Adrenal gland (tissue), 12 donors: Measurements from ENCODE around the gene CD79A. TPM values are rescaled to one million over a fixed set of nuclear protein-coding genes. Genes with fewer than 3 reads are reported as not detected.

ENCODE experiments used
- DNase-seq, 7 donors: peaks; one replicate each; pipeline ENCODE4 v3.0.0-alpha.2; 2019 to 2020
- H3K27ac ChIP-seq, 5 donors: fragments of 200-600 bp; sonication (generic) in 4 of 5; 1 replicate in 3 of 5; 2 replicates in 2 of 5; pipeline versions ENCODE4 v1.5.1 to v1.8.0; 2016 to 2020; ENCODE audit warnings: mild to moderate bottlenecking in 1 of 5
- H3K27me3 ChIP-seq: fragments of 200-600 bp; 2 replicates; pipeline ENCODE4 v1.8.0; 2021
- H3K36me3 ChIP-seq, 2 donors: fragments of 200-600 bp; replicated peaks in 1 of 2; 1 replicate in 1 of 2; 2 replicates in 1 of 2; pipeline versions ENCODE4 v1.5.1 to v1.8.0; 2018 to 2022
- H3K4me1 ChIP-seq, 2 donors: fragments of 200-600 bp; replicated peaks in 1 of 2; 1 replicate in 1 of 2; 2 replicates in 1 of 2; pipeline versions ENCODE4 v1.5.1 to v1.8.0; 2018 to 2021
- H3K4me3 ChIP-seq, 4 donors: fragments of 200-600 bp; sonication (generic) in 3 of 4; one replicate each; pipeline ENCODE4 v1.5.1; 2016 to 2018
- H3K9me3 ChIP-seq, 3 donors: fragments of 200-600 bp; sonication (generic) in 1 of 3; replicated peaks in 1 of 3; 1 replicate in 2 of 3; 2 replicates in 1 of 3; pipeline versions ENCODE4 v1.5.1 to v1.8.0; 2016 to 2021
- CTCF ChIP-seq, 6 experiments: fragments of 450-650 bp in 4 of 6; fragments of 200-600 bp in 2 of 6; sonication (generic) in 1 of 6; IDR thresholded peaks; 1 replicate in 5 of 6; 2 replicates in 1 of 6; pipeline versions ENCODE4 v1.5.1 to v1.8.0; 2016 to 2021; ENCODE audit warnings: antibody characterized with exemption in 6 of 6, mild to moderate bottlenecking in 2 of 6, moderate library complexity in 1 of 6
- POLR2A ChIP-seq, 2 donors: fragments of 450-650 bp; IDR thresholded peaks; one replicate each; pipeline ENCODE4 v1.6.1; 2017; ENCODE audit warnings: antibody characterized with exemption in 2 of 2, mild to moderate bottlenecking in 2 of 2, moderate library complexity in 1 of 2
- WGBS, 4 donors: extraction: QIAGEN DNeasy Blood & Tissue Kit in 2 of 4; methylation state at CpG; one replicate each; pipeline versions ENCODE4 v1.1.5 to v1.1.7; 2013 to 2017; 5-methylcytosine and 5-hydroxymethylcytosine counted together
- intact Hi-C, 2 donors: fragments of 100-400 bp; cut with DNase I; formaldehyde crosslinking; loops; one replicate each; pipeline versions ENCODE4 v1.14.1 to v1.15.0; 2022 to 2023
- polyA plus RNA-seq, 3 donors: library from polyadenylated mRNA; stranded (reverse); fragments of 200-250 nt in 2 of 3; fragments of 350-450 nt in 1 of 3; fragmentation: Illumina TruSeq in 1 of 3; extraction: RNeasy Lipid Tissue Mini Kit (QIAGEN cat#74804) in 1 of 3; gene quantifications; one replicate each; pipeline ENCODE4 v1.2.3, GENCODE V29; 2013 to 2014
- total RNA-seq, 9 donors: library from RNA; depleted of rRNA in 4 of 9; stranded (reverse); fragments of >200 nt in 4 of 9; fragments of 120-200 nt in 1 of 9; fragmentation: NEBNext Ultra II Directional in 1 of 9; extraction: Animal tissue kit (Norgen Biotek cat#: 25700) in 1 of 9; gene quantifications; one replicate each; pipeline versions ENCODE4 v1.1.0 to v1.2.4, GENCODE V29; 2013 to 2023
- donor health status: healthy with polysubstance abuse.
- donor health status: Bipolar disorder and iron deficiency.
- donor health status: DM: yes; HTN: yes; CAD: no.
- donor health status: DM: no; HTN: no; CAD: no.
- donor health status: DM: no; HTN: no; CAD: no.
- donor health status: DM: yes; HTN: yes; CAD: no.

The CD79A gene
- total and polyA plus RNA-seq, 12 donors = 0.28 to 6.2 (median 0.50) TPM; not detected in 3

GRCh38 chr19:41902594-41902993 is 25.5 kb downstream of the CD79A start:
- no peaks in the 10 kb centered on the region for H3K4me1 ChIP-seq
- TF ChIP-seq CTCF (IDR thresholded peaks at IDR 0.05) = no peak
- TF ChIP-seq POLR2A (IDR thresholded peaks at IDR 0.05) = no peak
- intact Hi-C loops = no loop called here
- DNase-seq = no peak
- H3K4me3 ChIP-seq = no peak overlapping the region
- H3K36me3 ChIP-seq = peaks cover 0 to 91% of the 10 kb centered on the region in 2 donors
- no peaks in the 10 kb centered on the region for H3K27me3 ChIP-seq
- WGBS, 4 donors = 92 to 95% (median 94%) methylated on average over 6 to 17 of the region's 17 CpGs
- H3K9me3 ChIP-seq = no peaks in the 10 kb centered on the region
- H3K27ac ChIP-seq = no peak overlapping the region

GRCh38 chr19:41903193-41903953 is 26.3 kb downstream of the CD79A start:
- no peaks in the 10 kb centered on the region for H3K4me1 ChIP-seq
- TF ChIP-seq POLR2A (IDR thresholded peaks at IDR 0.05) = no peak
- no peak for TF ChIP-seq CTCF (IDR thresholded peaks at IDR 0.05)
- no peak overlapping the region for H3K4me3 ChIP-seq
- WGBS, 4 donors = 89 to 95% (median 92%) methylated on average over 15 to 19 of the region's 19 CpGs
- intact Hi-C loops = no loop called here
- H3K36me3 ChIP-seq = peaks cover 0 to 84% of the 10 kb centered on the region in 2 donors
- no peak overlapping the region for H3K27ac ChIP-seq
- DNase-seq = no peak
- H3K27me3 ChIP-seq = no peaks in the 10 kb centered on the region
- H3K9me3 ChIP-seq = no peaks in the 10 kb centered on the region

- H3K9me3 ChIP-seq = no peaks in the 10 kb centered on the region
- H3K4me1 ChIP-seq = no peaks in the 10 kb centered on the region
- TF ChIP-seq POLR2A (IDR thresholded peaks at IDR 0.05) (no peak), CTCF (IDR thresholded peaks at IDR 0.05) (no peak)
- intact Hi-C loops = no loop called here
- 90 to 95% (median 92%) methylated on average over 25 to 30 of the region's 30 CpGs for WGBS, 4 donors
- no peak overlapping the region for H3K27ac ChIP-seq
- no peaks in the 10 kb centered on the region for H3K27me3 ChIP-seq
- peaks cover 0 to 75% of the 10 kb centered on the region in 2 donors for H3K36me3 ChIP-seq
- DNase-seq = no peak
- no peak overlapping the region for H3K4me3 ChIP-seq
These were observed 27.2 kb downstream of the CD79A start for GRCh38 chr19:41904118-41904870.

GRCh38 chr19:41905273-41906002 is 28.4 kb downstream of the CD79A start:
- Histone ChIP-seq H3K4me1 (no peaks in the 10 kb centered on the region), H3K27ac (no peak overlapping the region), H3K4me3 (no peak overlapping the region), H3K36me3 (peaks cover 0 to 64% of the 10 kb centered on the region in 2 donors), H3K9me3 (no peaks in the 10 kb centered on the region), H3K27me3 (no peaks in the 10 kb centered on the region)
- DNase-seq = no peak
- intact Hi-C loops = no loop called here
- TF ChIP-seq POLR2A (IDR thresholded peaks at IDR 0.05) (no peak), CTCF (IDR thresholded peaks at IDR 0.05) (no peak)
- 87 to 90% (median 90%) methylated on average over 15 to 24 of the region's 24 CpGs for WGBS, 4 donors
